Neural progenitor cell (in vitro differentiated cells): Measurements from ENCODE around the gene CASP3. TPM values are rescaled to one million over a fixed set of nuclear protein-coding genes. Genes with fewer than 3 reads are reported as not detected.
"Not testable (repeated sequence)": the region's sequence is repeated elsewhere in the genome, so short reads cannot be mapped to it uniquely, and the experiment has no call there.

Experiments
- DNase-seq: peaks from one replicate; pipeline ENCODE4 v3.0.0-alpha.2; 2016; ENCODE audit warnings: low spot score
- H2AFZ ChIP-seq: fragments of 200-600 bp; sonication (generic); replicated peaks from 2 replicates; pipeline ENCODE4 v1.6.1; 2016; ENCODE audit warnings: antibody characterized with exemption
- H3F3A ChIP-seq: fragments of 200-600 bp; sonication (generic); 2 replicates; pipeline ENCODE4 v1.6.1; 2016; ENCODE audit warnings: antibody characterized with exemption, low read depth
- H3K27ac ChIP-seq: fragments of 200-600 bp; sonication (generic); 2 replicates; pipeline ENCODE4 v1.5.1; 2016; ENCODE audit warnings: mild to moderate bottlenecking
- H3K27me3 ChIP-seq: fragments of 200-600 bp; sonication (generic); 2 replicates; pipeline ENCODE4 v1.6.1; 2016; ENCODE audit warnings: mild to moderate bottlenecking, moderate library complexity
- H3K36me3 ChIP-seq: fragments of 200-600 bp; sonication (generic); 2 replicates; pipeline ENCODE4 v1.5.1; 2016
- H3K4me1 ChIP-seq: fragments of 200-600 bp; sonication (generic); 2 replicates; pipeline ENCODE4 v1.6.1; 2016; ENCODE audit warnings: mixed run types
- H3K4me2 ChIP-seq: fragments of 200-600 bp; sonication (generic); 2 replicates; pipeline ENCODE4 v1.6.1; 2016
- H3K4me3 ChIP-seq: fragments of 200-600 bp; sonication (generic); 2 replicates; pipeline ENCODE4 v1.5.1; 2016
- H3K79me2 ChIP-seq: fragments of 200-600 bp; sonication (generic); 2 replicates; pipeline ENCODE4 v1.6.1; 2016; ENCODE audit warnings: low read depth
- H3K9ac ChIP-seq: fragments of 200-600 bp; sonication (generic); 2 replicates; pipeline ENCODE4 v1.6.1; 2016
- H3K9me3 ChIP-seq: fragments of 200-600 bp; sonication (generic); 2 replicates; pipeline ENCODE4 v1.5.1; 2016; ENCODE audit warnings: low read depth
- H4K20me1 ChIP-seq: fragments of 200-600 bp; sonication (generic); 2 replicates; pipeline ENCODE4 v1.6.1; 2016; ENCODE audit warnings: low read depth
- H3K27ac Mint-ChIP-seq: 3 replicates; pipeline ENCODE4 v1.8.0; 2021; ENCODE audit warnings: mixed read lengths
- H3K27me3 Mint-ChIP-seq: 2 replicates; pipeline ENCODE4 v1.8.0; 2022; ENCODE audit warnings: low read depth, mild to moderate bottlenecking, inconsistent platforms, moderate library complexity, mixed read lengths; ENCODE audit not compliant: insufficient read depth
- H3K36me3 Mint-ChIP-seq: 3 replicates; pipeline ENCODE4 v1.8.0; 2021; ENCODE audit warnings: mixed read lengths
- H3K4me1 Mint-ChIP-seq: 3 replicates; pipeline ENCODE4 v1.8.0; 2021; ENCODE audit warnings: mixed read lengths
- H3K4me3 Mint-ChIP-seq: 3 replicates; pipeline ENCODE4 v1.8.0; 2021; ENCODE audit warnings: mild to moderate bottlenecking, moderate library complexity, mixed read lengths
- H3K9me3 Mint-ChIP-seq: 3 replicates; pipeline ENCODE4 v1.8.0; 2020; ENCODE audit warnings: mixed read lengths
- EZH2 ChIP-seq: fragments of 200-600 bp; sonication (generic); IDR thresholded peaks from 2 replicates; pipeline ENCODE4 v1.6.1; 2017; ENCODE audit warnings: antibody characterized with exemption, mild to moderate bottlenecking, moderate library complexity
- EZH2phosphoT487 ChIP-seq: fragments of 200-600 bp; sonication (generic); IDR thresholded peaks from 2 replicates; pipeline ENCODE4 v1.6.1; 2017; ENCODE audit warnings: antibody characterized with exemption
- total RNA-seq: library from RNA; depleted of rRNA; stranded (reverse); fragments of >200 nt; gene quantifications from 2 replicates; pipeline ENCODE4 v1.2.3, GENCODE V29; 2015; ENCODE audit warnings: low replicate concordance
- TF ChIP-seq, protein P1 (sequence below): fragments of 200-600 bp; sonication (generic); IDR thresholded peaks from 2 replicates; pipeline ENCODE4 v1.5.1; 2017; ENCODE audit warnings: antibody characterized with exemption, mild to moderate bottlenecking

CASP3 gene
- total RNA-seq, 1 donor from 2014 or later: 69.8 TPM

DNA sequence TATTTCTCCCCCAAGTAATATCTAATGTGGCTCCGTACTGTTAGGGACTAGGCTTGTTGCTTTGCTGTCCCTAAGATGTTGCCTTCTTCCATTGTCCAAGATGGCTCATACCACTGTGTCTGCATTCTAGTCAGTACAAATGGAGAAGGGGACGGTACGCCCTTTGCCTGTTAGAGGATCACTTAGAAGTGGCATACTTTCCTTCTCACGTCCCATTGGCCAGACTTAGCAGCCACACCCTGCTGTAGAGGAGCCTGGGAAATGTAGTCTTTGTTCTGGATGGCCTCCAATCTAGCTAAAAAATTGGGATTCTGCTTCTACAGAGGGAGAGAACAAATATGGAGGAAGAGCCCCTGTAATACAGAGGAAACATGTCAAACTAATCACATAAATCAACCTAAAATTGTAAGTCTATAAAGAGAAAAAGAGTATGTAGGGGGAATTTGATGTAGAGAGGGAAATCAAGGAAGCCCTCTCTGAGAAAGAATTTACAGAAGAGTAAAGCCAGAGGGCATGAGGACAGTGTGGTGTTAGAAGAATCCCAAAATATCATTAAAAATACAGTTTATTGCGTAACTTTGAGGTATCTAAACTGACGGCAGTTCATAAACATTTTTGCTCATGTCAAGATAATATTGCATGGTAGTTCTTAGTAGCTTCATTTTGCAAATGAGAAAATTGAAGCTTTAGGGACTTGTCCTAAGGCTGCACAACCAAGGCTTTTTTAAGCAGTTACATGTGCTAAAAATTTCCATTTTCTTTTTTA is 15.4 kb upstream of the CASP3 start:
- H3K4me3 Mint-ChIP-seq: no peak overlapping the region
- H3K4me1 Mint-ChIP-seq: no peaks in the 10 kb centered on the region
- no peak for TF ChIP-seq EZH2
- TF ChIP-seq, protein P1, sequence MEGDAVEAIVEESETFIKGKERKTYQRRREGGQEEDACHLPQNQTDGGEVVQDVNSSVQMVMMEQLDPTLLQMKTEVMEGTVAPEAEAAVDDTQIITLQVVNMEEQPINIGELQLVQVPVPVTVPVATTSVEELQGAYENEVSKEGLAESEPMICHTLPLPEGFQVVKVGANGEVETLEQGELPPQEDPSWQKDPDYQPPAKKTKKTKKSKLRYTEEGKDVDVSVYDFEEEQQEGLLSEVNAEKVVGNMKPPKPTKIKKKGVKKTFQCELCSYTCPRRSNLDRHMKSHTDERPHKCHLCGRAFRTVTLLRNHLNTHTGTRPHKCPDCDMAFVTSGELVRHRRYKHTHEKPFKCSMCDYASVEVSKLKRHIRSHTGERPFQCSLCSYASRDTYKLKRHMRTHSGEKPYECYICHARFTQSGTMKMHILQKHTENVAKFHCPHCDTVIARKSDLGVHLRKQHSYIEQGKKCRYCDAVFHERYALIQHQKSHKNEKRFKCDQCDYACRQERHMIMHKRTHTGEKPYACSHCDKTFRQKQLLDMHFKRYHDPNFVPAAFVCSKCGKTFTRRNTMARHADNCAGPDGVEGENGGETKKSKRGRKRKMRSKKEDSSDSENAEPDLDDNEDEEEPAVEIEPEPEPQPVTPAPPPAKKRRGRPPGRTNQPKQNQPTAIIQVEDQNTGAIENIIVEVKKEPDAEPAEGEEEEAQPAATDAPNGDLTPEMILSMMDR: no peak
- no peak for TF ChIP-seq EZH2phosphoT487
- H3K9me3 Mint-ChIP-seq: no peaks in the 10 kb centered on the region
- no peaks in the 10 kb centered on the region for H3K79me2 ChIP-seq
- H3K27me3 Mint-ChIP-seq: peaks cover 3% of the 10 kb centered on the region
- H3K27ac ChIP-seq: no peak overlapping the region
- no peaks in the 10 kb centered on the region for H3F3A ChIP-seq
- no peaks in the 10 kb centered on the region for H3K4me1 ChIP-seq
- no peak overlapping the region for H3K4me2 ChIP-seq
- DNase-seq: peak; percentile 66
- H4K20me1 ChIP-seq: no peaks in the 10 kb centered on the region
- peak overlapping the region; percentile 12 for H2AFZ ChIP-seq
- H3K27ac Mint-ChIP-seq: no peak overlapping the region
- H3K4me3 ChIP-seq: no peak overlapping the region
- H3K27me3 ChIP-seq: no peaks in the 10 kb centered on the region
- no peaks in the 10 kb centered on the region for H3K9me3 ChIP-seq
- no peaks in the 10 kb centered on the region for H3K36me3 ChIP-seq
- peaks cover 11% of the 10 kb centered on the region for H3K36me3 Mint-ChIP-seq
- H3K9ac ChIP-seq: no peak overlapping the region

DNA sequence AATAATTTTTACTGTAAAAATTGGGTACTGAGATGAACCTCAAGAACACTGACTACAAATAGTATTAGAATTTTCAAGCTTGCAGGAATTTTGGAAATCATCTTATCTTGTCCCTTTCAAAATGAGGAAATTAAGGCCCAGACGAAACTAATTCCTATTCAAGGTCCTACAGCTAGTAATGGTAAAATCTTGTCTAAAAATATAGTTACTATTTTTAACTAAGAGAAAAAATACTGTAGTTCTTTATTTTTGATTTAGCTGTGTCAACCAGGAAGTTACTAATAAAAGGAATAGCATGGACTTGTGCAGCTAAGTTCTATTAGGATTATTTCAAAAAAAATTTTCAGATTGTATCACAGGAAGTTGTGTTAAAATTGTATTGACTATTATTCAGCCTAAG is 13.0 kb upstream of the CASP3 start:
- Mint-ChIP-seq H3K27me3 (peaks cover 3% of the 10 kb centered on the region), H3K4me1 (no peaks in the 10 kb centered on the region)
- TF ChIP-seq EZH2phosphoT487: no peak
- no peak for TF ChIP-seq EZH2
- TF ChIP-seq, protein P1: no peak

DNA sequence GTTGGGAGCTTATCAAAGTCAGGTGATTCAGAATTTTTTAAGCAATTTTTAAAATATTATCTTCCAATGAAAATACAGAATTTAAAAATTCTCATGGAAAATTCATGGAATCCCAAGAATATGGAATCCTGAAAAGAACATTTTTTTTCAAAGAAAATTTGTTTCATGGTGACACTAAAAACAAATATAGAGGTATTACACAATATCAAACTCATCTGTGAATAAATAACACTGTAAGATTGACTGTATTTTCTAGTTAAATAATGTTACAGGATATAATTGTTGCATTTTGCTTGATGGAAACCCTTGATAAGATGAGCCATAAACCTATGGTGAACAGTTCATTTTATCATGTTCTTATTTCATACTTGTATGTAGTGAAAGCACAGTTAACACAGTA is 11.7 kb upstream of the CASP3 start:
- Histone ChIP-seq H3K36me3 (peaks cover 6% of the 10 kb centered on the region), H3K9me3 (no peaks in the 10 kb centered on the region), H3K27ac (no peak overlapping the region), H2AFZ (no peak overlapping the region), H3K27me3 (no peaks in the 10 kb centered on the region), H3F3A (no peaks in the 10 kb centered on the region), H3K4me2 (no peak overlapping the region), H3K9ac (no peak overlapping the region), H4K20me1 (no peaks in the 10 kb centered on the region), H3K4me3 (no peak overlapping the region), H3K4me1 (no peaks in the 10 kb centered on the region), H3K79me2 (no peaks in the 10 kb centered on the region)
- H3K9me3 Mint-ChIP-seq: no peaks in the 10 kb centered on the region
- H3K4me1 Mint-ChIP-seq: no peaks in the 10 kb centered on the region
- no peak overlapping the region for H3K27ac Mint-ChIP-seq
- TF ChIP-seq, protein P1: no peak
- peaks cover 3% of the 10 kb centered on the region for H3K27me3 Mint-ChIP-seq
- H3K4me3 Mint-ChIP-seq: no peak overlapping the region
- H3K36me3 Mint-ChIP-seq: peaks cover 4% of the 10 kb centered on the region
- no peak for DNase-seq

More for the DNA sequence above, 13.0 kb upstream of the CASP3 start:
- DNase-seq: no peak
- Mint-ChIP-seq H3K4me3 (no peak overlapping the region), H3K27ac (no peak overlapping the region), H3K36me3 (peaks cover 3% of the 10 kb centered on the region), H3K9me3 (no peaks in the 10 kb centered on the region)
- Histone ChIP-seq H3K9me3 (no peaks in the 10 kb centered on the region), H3F3A (no peaks in the 10 kb centered on the region), H3K27ac (no peak overlapping the region), H3K36me3 (peaks cover 1% of the 10 kb centered on the region), H3K4me3 (no peak overlapping the region), H2AFZ (no peak overlapping the region), H3K4me2 (no peak overlapping the region), H3K79me2 (no peaks in the 10 kb centered on the region), H4K20me1 (no peaks in the 10 kb centered on the region), H3K27me3 (no peaks in the 10 kb centered on the region), H3K9ac (no peak overlapping the region), H3K4me1 (no peaks in the 10 kb centered on the region)

DNA sequence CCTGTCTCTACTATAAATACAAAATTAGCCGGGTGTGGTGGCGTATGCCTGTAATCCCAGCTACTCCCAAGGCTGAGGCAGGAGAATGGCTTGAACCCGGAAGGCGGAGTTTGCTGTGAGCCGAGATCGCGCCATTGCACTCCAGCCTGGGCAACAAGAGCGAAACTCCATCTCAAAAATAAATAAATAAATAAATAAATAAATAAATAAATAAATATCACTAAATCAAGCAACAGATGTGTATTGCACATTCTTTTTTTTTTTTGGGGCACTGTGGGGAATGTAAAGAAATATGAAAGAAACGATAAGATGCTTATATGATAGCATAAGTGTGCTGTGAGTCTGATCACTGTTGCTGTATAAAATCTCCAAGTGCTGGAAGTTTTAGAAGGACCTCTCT is 8.6 kb upstream of the CASP3 start:
- H3K9ac ChIP-seq, H3K27me3 ChIP-seq, H4K20me1 ChIP-seq, H3K4me2 ChIP-seq, H3K9me3 ChIP-seq, H3K9me3 Mint-ChIP-seq, H3K27ac Mint-ChIP-seq, H3K27me3 Mint-ChIP-seq, H3K4me3 ChIP-seq, H2AFZ ChIP-seq, H3K4me1 Mint-ChIP-seq, H3K79me2 ChIP-seq, H3F3A ChIP-seq, H3K4me3 Mint-ChIP-seq, H3K4me1 ChIP-seq, H3K36me3 ChIP-seq, DNase-seq, H3K27ac ChIP-seq: not testable (repeated sequence)
- peaks cover 14% of the 10 kb centered on the region for H3K36me3 Mint-ChIP-seq
